ENCODE measurements around the gene ATE1. TPM values are rescaled to one million over a fixed set of nuclear protein-coding genes. Genes with fewer than 3 reads are reported as not detected.

ATE1 gene
- total and polyA plus RNA-seq, 2 donors (not counting 3 experiments of a cell fraction or from before 2014, with no cell fraction given), result 8.7 to 27.1 TPM

DNA sequence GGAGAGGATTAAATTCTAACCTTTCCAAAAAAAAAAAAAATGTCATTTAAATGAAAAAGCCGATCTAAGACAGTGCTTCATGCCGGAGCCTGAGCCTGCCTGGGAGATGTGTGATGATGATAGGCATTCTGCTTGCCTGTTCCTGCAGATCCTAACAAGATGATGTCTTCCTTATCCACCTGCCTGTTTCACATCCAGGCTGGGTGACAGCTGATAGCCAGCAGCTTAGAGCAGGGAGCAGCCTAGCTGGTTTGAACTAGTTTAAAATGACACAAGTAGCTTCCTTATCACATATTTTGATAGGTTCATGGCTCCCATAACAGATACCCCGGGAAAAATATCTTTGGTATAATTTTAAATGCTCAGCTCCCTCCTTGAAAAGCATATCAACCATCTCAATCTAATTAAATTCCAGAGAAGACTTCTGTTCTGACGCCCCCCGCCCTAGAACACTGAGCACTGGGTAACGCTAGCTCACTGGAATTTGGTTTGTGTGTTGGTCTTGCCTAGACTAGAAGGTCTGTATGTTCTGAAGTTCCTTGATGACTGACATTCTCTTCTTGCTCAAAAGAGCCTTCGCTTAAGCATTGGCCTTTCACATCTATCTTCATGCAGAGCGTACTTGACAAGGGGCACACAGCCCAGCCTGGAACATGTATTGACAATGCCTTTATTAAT is 232.7 kb downstream of the ATE1 start:
- Histone ChIP-seq H3K9me1 (replicated peaks; ENCODE audit: control insufficient read depth, extremely low read depth, insufficient read depth, low read length) (no peaks in the 10 kb centered on the region), H3K79me2 (ENCODE audit: control insufficient read depth, insufficient read depth, low read length) (no peaks in the 10 kb centered on the region), H3K27me3 (ENCODE audit: control insufficient read depth in 2 of 2, insufficient read depth in 2 of 2, low read length in 2 of 2) (no peaks in the 10 kb centered on the region), H4K20me1 (replicated peaks; ENCODE audit: control insufficient read depth, extremely low read depth, insufficient read depth, low read length) (no peaks in the 10 kb centered on the region), H3K9me3 (replicated peaks; ENCODE audit: control insufficient read depth, insufficient read depth, low read length) (no peaks in the 10 kb centered on the region), H3K9ac (replicated peaks; ENCODE audit: extremely low read depth, insufficient read depth, low read length) (no peak overlapping the region), H3K4me3 (replicated peaks in 1 of 3; ENCODE audit: insufficient read depth in 1 of 3, low read depth in 1 of 3, low read length in 3 of 3) (no peak overlapping the region), H3K4me1 (ENCODE audit: control insufficient read depth, extremely low read depth, insufficient read depth, low read length) (no peaks in the 10 kb centered on the region), H2AFZ (ENCODE audit: low read depth, low read length) (no peak overlapping the region), H3K4me2 (ENCODE audit: insufficient read depth, low read length) (no peak overlapping the region), H3K36me3 (ENCODE audit: control insufficient read depth in 2 of 2, extremely low read depth in 1 of 2, insufficient read depth in 2 of 2, low read length in 2 of 2) (no peaks in the 10 kb centered on the region), H3K27ac (ENCODE audit: insufficient read depth, low read depth, low read length) (no peak overlapping the region)
- intact Hi-C loops (cut with micrococcal nuclease) (no loop called here), dilution Hi-C loops (cut with MboI; ENCODE audit: extremely low pct_ligation_motif_present, low sequenced_read_pairs) (no loop called here)
- ChIA-PET POLR2A (no interaction called here), CTCF (interaction anchor here (1.5 to 2.1 kb wide), 2 partner anchors 14 to 746 kb away, joined by 3 to 7 read pairs; no protein-coding TSS in a partner anchor)
- no peak for FAIRE-seq
- TF ChIP-seq EZH2 (IDR thresholded peaks at IDR 0.05; ENCODE audit: borderline replicate concordance, low read depth, low read length, severe bottlenecking) (no peak), POLR2A (IDR thresholded peaks at IDR 0.05; ENCODE audit: low read depth, low read length) (no peak), MYC (IDR thresholded peaks at IDR 0.05; ENCODE audit: low read depth, low read length) (no peak), JUN (IDR thresholded peaks at IDR 0.05; ENCODE audit: borderline replicate concordance, insufficient read depth, insufficient read length, low read depth) (no peak), POLR2AphosphoS5 (IDR thresholded peaks at IDR 0.05; ENCODE audit: insufficient read depth, low read depth, low read length) (no peak)
- DNase-seq (ENCODE audit: low read depth, low spot score), result no peak
- no TSS peak for BruUV-seq (replicated peaks)

DNA sequence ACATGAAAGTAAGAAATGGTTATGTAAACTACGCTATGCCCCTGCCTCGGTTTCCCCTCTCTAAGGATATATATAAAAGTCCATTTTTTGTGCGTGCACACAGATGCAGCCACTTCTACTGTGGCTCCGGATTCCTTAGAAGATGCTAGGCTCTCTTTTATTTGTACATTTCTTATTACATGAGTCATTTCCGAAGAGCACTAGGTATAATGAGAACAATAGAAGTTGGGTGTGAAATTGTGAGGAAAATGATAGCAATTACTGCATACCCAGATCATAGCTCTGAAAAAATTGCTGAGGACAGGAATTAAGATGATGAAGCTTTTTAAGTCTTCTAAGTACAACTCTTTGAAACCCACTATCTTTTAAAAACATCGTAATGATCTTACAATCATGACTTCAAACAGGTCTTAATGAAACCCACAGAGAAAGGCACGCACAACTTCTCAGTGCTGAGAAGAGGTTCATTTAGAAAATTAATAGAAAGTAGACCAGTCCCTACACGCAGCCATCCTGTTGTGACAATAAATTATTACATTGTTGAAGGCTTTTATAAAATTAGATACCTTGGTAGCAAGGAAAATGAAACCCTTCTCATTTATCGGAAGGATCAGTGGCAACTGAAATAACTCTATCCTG is 233.4 kb downstream of the ATE1 start:
- ChIA-PET POLR2A (no interaction called here), CTCF (interaction anchor here (1.5 to 2.1 kb wide), 2 partner anchors 15 to 746 kb away, joined by 3 to 7 read pairs; no protein-coding TSS in a partner anchor)
- no peak overlapping the region for H3K4me3 ChIP-seq (replicated peaks in 1 of 3; ENCODE audit: insufficient read depth in 1 of 3, low read depth in 1 of 3, low read length in 3 of 3)
- FAIRE-seq (no peak), DNase-seq (ENCODE audit: low read depth, low spot score) (no peak)
- no peaks in the 10 kb centered on the region for H3K9me3 ChIP-seq (replicated peaks; ENCODE audit: control insufficient read depth, insufficient read depth, low read length)
- BruUV-seq (replicated peaks), result no TSS peak
- no peaks in the 10 kb centered on the region for H3K27me3 ChIP-seq (ENCODE audit: control insufficient read depth in 2 of 2, insufficient read depth in 2 of 2, low read length in 2 of 2)
- dilution Hi-C loops (cut with MboI; ENCODE audit: extremely low pct_ligation_motif_present, low sequenced_read_pairs), result no loop called here
- no peak overlapping the region for H3K9ac ChIP-seq (replicated peaks; ENCODE audit: extremely low read depth, insufficient read depth, low read length)
- H4K20me1 ChIP-seq (replicated peaks; ENCODE audit: control insufficient read depth, extremely low read depth, insufficient read depth, low read length), result no peaks in the 10 kb centered on the region
- TF ChIP-seq GATA2 (IDR thresholded peaks at IDR 0.05; ENCODE audit: insufficient read depth, insufficient read length, low read depth, low read length), result no peak
- TF ChIP-seq FOS (IDR thresholded peaks at IDR 0.05; ENCODE audit: borderline replicate concordance, insufficient read depth, low read length), result no peak
- no peak for TF ChIP-seq JUN (IDR thresholded peaks at IDR 0.05; ENCODE audit: borderline replicate concordance, insufficient read depth, insufficient read length, low read depth)
- no peak for TF ChIP-seq EZH2 (IDR thresholded peaks at IDR 0.05; ENCODE audit: borderline replicate concordance, low read depth, low read length, severe bottlenecking)
- H3K79me2 ChIP-seq (ENCODE audit: control insufficient read depth, insufficient read depth, low read length), result no peaks in the 10 kb centered on the region
- no peaks in the 10 kb centered on the region for H3K36me3 ChIP-seq (ENCODE audit: control insufficient read depth in 2 of 2, extremely low read depth in 1 of 2, insufficient read depth in 2 of 2, low read length in 2 of 2)
- no peak overlapping the region for H3K4me2 ChIP-seq (ENCODE audit: insufficient read depth, low read length)
- H3K4me1 ChIP-seq (ENCODE audit: control insufficient read depth, extremely low read depth, insufficient read depth, low read length), result no peaks in the 10 kb centered on the region
- intact Hi-C loops (cut with micrococcal nuclease), result no loop called here
- no peaks in the 10 kb centered on the region for H3K9me1 ChIP-seq (replicated peaks; ENCODE audit: control insufficient read depth, extremely low read depth, insufficient read depth, low read length)
- no peak overlapping the region for H3K27ac ChIP-seq (ENCODE audit: insufficient read depth, low read depth, low read length)
- H2AFZ ChIP-seq (ENCODE audit: low read depth, low read length), result no peak overlapping the region
